GM23248 (cell line): ENCODE measurements around the gene TSPAN3.

ENCODE experiments used
- EZH2 ChIP-seq: fragments of 200-600 bp; sonication (generic); IDR thresholded peaks from 2 replicates; pipeline ENCODE4 v1.6.1; 2018; ENCODE audit warnings: antibody characterized with exemption, mild to moderate bottlenecking; ENCODE audit not compliant: insufficient read depth, poor library complexity, severe bottlenecking
- EZH2phosphoT487 ChIP-seq: fragments of 200-600 bp; sonication (generic); IDR thresholded peaks from 2 replicates; pipeline ENCODE4 v1.6.1; 2018; ENCODE audit warnings: antibody characterized with exemption, moderate library complexity, mild to moderate bottlenecking, low read depth; ENCODE audit not compliant: insufficient read depth

GRCh38 chr15:77093436-77093835 is 22.5 kb upstream of the TSPAN3 start:
- TF ChIP-seq EZH2 (no peak), EZH2phosphoT487 (no peak)
